ENCODE results near the gene CAMK2D. TPM values are rescaled to one million over a fixed set of nuclear protein-coding genes. Genes with fewer than 3 reads are reported as not detected.

Gene CAMK2D
- total RNA-seq, 1 donor from 2014 or later = 19.7 TPM

DNA sequence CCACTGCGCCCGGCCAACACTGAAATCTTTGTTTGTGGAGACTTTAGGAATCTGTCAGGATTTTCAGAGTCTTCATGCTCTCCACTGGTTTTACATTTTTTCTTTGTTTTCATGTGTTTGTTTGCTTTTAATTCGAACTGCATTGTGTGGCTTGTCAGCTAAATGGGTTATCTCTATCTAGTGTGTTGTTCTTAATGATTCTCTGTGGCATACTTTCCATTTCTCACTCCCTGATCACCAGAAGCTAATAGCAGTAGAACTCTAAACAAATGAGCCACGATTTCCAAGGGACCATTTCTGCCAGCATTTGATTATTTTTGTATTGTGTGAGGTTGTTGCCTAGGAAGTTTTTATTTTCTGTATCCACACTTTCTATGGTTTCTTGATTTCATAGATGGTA lies 352.4 kb downstream of the CAMK2D start:
- DNase-seq (ENCODE audit: low spot score) = no peak
- no peaks in the 10 kb centered on the region for H3K9me3 Mint-ChIP-seq (ENCODE audit: unreplicated experiment)
- H3K27me3 Mint-ChIP-seq (ENCODE audit: unreplicated experiment) = no peaks in the 10 kb centered on the region
- H3K4me1 Mint-ChIP-seq (ENCODE audit: unreplicated experiment) = no peaks in the 10 kb centered on the region
- H3K36me3 Mint-ChIP-seq (ENCODE audit: low read depth, unreplicated experiment) = no peaks in the 10 kb centered on the region
- no peak overlapping the region for H3K4me3 Mint-ChIP-seq (ENCODE audit: unreplicated experiment)
- no peak overlapping the region for H3K27ac Mint-ChIP-seq (ENCODE audit: unreplicated experiment)
- TF ChIP-seq, protein P1, sequence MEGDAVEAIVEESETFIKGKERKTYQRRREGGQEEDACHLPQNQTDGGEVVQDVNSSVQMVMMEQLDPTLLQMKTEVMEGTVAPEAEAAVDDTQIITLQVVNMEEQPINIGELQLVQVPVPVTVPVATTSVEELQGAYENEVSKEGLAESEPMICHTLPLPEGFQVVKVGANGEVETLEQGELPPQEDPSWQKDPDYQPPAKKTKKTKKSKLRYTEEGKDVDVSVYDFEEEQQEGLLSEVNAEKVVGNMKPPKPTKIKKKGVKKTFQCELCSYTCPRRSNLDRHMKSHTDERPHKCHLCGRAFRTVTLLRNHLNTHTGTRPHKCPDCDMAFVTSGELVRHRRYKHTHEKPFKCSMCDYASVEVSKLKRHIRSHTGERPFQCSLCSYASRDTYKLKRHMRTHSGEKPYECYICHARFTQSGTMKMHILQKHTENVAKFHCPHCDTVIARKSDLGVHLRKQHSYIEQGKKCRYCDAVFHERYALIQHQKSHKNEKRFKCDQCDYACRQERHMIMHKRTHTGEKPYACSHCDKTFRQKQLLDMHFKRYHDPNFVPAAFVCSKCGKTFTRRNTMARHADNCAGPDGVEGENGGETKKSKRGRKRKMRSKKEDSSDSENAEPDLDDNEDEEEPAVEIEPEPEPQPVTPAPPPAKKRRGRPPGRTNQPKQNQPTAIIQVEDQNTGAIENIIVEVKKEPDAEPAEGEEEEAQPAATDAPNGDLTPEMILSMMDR (IDR thresholded peaks at IDR 0.05; ENCODE audit: unreplicated experiment) = no peak

DNA sequence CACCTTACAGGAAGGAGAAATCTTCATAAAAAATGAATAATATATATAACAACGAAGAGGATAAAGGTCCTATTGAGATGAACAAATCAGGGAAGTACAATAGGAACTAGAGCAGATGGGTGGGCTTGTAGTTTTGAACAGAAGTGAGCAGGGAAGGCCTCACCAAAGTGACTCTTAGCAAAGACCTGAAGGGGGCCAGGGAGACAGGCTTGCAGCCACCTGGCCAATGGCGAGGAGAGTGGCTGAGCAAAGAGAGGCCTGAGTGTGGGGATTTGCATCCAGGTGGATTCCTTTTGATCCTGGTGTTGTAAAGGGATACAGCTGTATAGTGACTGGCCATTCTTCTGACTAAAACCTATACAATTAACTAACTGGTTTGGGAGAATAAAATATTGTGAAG lies 354.1 kb downstream of the CAMK2D start:
- no peak overlapping the region for H3K4me3 Mint-ChIP-seq (ENCODE audit: unreplicated experiment)
- no peaks in the 10 kb centered on the region for H3K9me3 Mint-ChIP-seq (ENCODE audit: unreplicated experiment)
- H3K4me1 Mint-ChIP-seq (ENCODE audit: unreplicated experiment) = no peaks in the 10 kb centered on the region
- H3K36me3 Mint-ChIP-seq (ENCODE audit: low read depth, unreplicated experiment) = no peaks in the 10 kb centered on the region
- H3K27me3 Mint-ChIP-seq (ENCODE audit: unreplicated experiment) = no peaks in the 10 kb centered on the region
- no peak overlapping the region for H3K27ac Mint-ChIP-seq (ENCODE audit: unreplicated experiment)
- no peak for DNase-seq (ENCODE audit: low spot score)
- TF ChIP-seq, protein P1 (IDR thresholded peaks at IDR 0.05; ENCODE audit: unreplicated experiment) = no peak

DNA sequence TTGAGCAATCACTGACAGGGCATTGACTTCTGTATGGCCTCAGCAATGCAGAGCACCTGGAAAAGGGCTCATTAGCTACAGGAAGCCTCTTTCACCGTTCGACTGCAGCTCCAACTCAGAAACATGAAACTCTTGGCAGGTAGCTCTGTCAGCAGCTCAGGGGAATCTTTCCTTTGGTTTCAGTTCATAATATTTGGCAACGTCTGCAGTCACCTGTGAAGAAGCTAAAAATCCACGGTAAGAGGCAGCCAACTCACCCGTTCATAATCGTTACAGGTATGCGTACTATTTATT lies 354.9 kb downstream of the CAMK2D start:
- Mint-ChIP-seq H3K4me1 (ENCODE audit: unreplicated experiment) (no peaks in the 10 kb centered on the region), H3K4me3 (ENCODE audit: unreplicated experiment) (no peak overlapping the region), H3K27ac (ENCODE audit: unreplicated experiment) (no peak overlapping the region), H3K9me3 (ENCODE audit: unreplicated experiment) (no peaks in the 10 kb centered on the region), H3K36me3 (ENCODE audit: low read depth, unreplicated experiment) (no peaks in the 10 kb centered on the region), H3K27me3 (ENCODE audit: unreplicated experiment) (no peaks in the 10 kb centered on the region)
- DNase-seq (ENCODE audit: low spot score) = no peak
- TF ChIP-seq, protein P1 (IDR thresholded peaks at IDR 0.05; ENCODE audit: unreplicated experiment) = no peak

- no peak overlapping the region for H3K4me3 Mint-ChIP-seq (ENCODE audit: unreplicated experiment)
- no peak overlapping the region for H3K27ac Mint-ChIP-seq (ENCODE audit: unreplicated experiment)
- no peaks in the 10 kb centered on the region for H3K27me3 Mint-ChIP-seq (ENCODE audit: unreplicated experiment)
- H3K9me3 Mint-ChIP-seq (ENCODE audit: unreplicated experiment) = no peaks in the 10 kb centered on the region
- TF ChIP-seq, protein P1 (IDR thresholded peaks at IDR 0.05; ENCODE audit: unreplicated experiment) = no peak
- no peak for DNase-seq (ENCODE audit: low spot score)
- no peaks in the 10 kb centered on the region for H3K4me1 Mint-ChIP-seq (ENCODE audit: unreplicated experiment)
- H3K36me3 Mint-ChIP-seq (ENCODE audit: low read depth, unreplicated experiment) = no peaks in the 10 kb centered on the region
These were observed 355.4 kb downstream of the CAMK2D start for GRCh38 chr4:113405874-113406722.

DNA sequence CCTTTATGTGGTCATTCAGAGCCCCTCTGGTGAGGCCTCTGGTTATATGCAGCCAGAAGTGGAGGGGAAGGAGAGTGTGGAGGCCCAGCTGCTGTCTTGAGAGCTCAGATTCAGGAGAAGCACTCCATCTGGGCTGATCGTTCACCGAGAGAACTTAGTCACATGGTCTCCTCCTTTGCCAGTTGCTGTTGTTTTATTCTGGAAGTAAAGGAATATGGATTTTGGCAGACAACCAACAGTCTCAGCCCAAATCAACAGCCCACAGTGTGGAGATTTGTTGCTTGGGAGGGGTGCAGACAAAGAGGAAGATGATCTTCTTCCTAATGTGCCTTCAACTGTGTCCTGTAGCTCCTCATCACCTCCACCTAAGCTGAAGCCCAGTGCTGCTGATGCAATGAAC lies 356.7 kb downstream of the CAMK2D start:
- Mint-ChIP-seq H3K27me3 (ENCODE audit: unreplicated experiment) (no peaks in the 10 kb centered on the region), H3K4me1 (ENCODE audit: unreplicated experiment) (no peaks in the 10 kb centered on the region), H3K36me3 (ENCODE audit: low read depth, unreplicated experiment) (no peaks in the 10 kb centered on the region), H3K4me3 (ENCODE audit: unreplicated experiment) (no peak overlapping the region), H3K9me3 (ENCODE audit: unreplicated experiment) (no peaks in the 10 kb centered on the region), H3K27ac (ENCODE audit: unreplicated experiment) (no peak overlapping the region)
- DNase-seq (ENCODE audit: low spot score) = no peak
- TF ChIP-seq, protein P1 (IDR thresholded peaks at IDR 0.05; ENCODE audit: unreplicated experiment) = no peak

Measured in endothelial cell (in vitro differentiated cells).